Astrocyte of the cerebellum (primary cell): ENCODE results near the gene CCNJL.
"Not testable (repeated sequence)": the region's sequence is repeated elsewhere in the genome, so short reads cannot be mapped to it uniquely, and the experiment has no call there.

Experiments
- DNase-seq: peaks from one replicate; pipeline ENCODE4 v3.0.0-alpha.2; 2011; ENCODE audit warnings: low read depth
- H3K4me3 ChIP-seq: 2 replicates; pipeline ENCODE4 v1.5.1; 2011; ENCODE audit warnings: mild to moderate bottlenecking, low read depth, low read length, moderate library complexity
- CTCF ChIP-seq: IDR thresholded peaks from 2 replicates; pipeline ENCODE4 v1.5.1; 2012; ENCODE audit warnings: low read length, low read depth, moderate library complexity, mild to moderate bottlenecking; ENCODE audit errors: missing control alignments
- in situ Hi-C: cut with HindIII; loops from 2 replicates; pipeline ENCODE4 v1.10.0; 2017; ENCODE audit warnings: low sequenced_read_pairs

CCNJL gene

GRCh38 chr5:160339406-160340130, 27.2 kb upstream of the CCNJL start:
- in situ Hi-C loops, result no loop called here
- TF ChIP-seq CTCF, result no peak
- peak; percentile 11 for DNase-seq
- H3K4me3 ChIP-seq, result no peak overlapping the region

- DNase-seq, in situ Hi-C loops, H3K4me3 ChIP-seq: not testable (repeated sequence)
These were observed 22.4 kb upstream of the CCNJL start for GRCh38 chr5:160334716-160335115.

DNA sequence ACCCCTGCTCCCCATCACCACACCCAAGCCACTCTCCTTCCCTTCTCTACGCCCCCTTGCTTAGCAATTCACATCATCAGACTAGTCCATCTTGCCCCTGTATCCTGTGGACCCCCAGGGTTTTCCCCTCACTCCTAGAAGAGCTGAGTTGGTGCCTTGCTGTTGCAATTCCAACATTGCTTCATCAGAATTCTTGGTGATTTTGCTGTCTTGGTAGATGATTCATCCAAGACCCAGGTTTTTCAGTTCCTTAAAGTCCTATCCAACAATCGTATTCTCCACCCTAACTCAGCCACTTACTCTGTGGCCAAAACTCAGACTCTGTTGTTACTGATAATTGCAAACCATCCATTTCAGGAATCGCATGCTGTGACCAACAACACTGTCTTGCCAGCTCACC, 21.4 kb upstream of the CCNJL start:
- in situ Hi-C loops, result no loop called here
- no peak overlapping the region for H3K4me3 ChIP-seq
- no peak for DNase-seq
- no peak for TF ChIP-seq CTCF

DNA sequence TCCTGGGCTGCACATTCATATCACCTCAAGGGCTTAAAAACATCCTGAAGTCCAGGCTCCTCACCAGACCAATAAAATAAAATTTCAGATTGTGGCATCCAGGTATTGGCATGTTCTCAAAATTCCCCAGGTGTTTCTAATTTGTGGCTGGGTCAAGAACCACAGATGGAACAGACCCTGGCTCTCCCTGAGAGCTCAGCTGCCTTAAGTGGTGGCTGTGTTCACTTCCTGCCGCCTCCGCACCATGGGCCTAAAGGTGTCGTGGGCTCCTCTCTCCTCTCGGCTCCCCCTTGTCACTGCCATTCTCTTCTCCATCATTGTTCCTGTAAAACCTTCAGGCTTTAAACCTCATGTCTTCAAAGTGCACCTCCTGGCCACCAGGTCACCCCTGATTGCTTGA, 17.8 kb upstream of the CCNJL start:
- in situ Hi-C loops, result no loop called here
- TF ChIP-seq CTCF, result no peak
- no peak for DNase-seq
- H3K4me3 ChIP-seq, result no peak overlapping the region

GRCh38 chr5:160327818-160328217, 15.5 kb upstream of the CCNJL start:
- no peak overlapping the region for H3K4me3 ChIP-seq
- in situ Hi-C loops, result loop anchor here (5.0 kb wide), 1 partner anchor 111 kb away; no protein-coding TSS in a partner anchor
- no peak for TF ChIP-seq CTCF
- DNase-seq, result no peak

DNA sequence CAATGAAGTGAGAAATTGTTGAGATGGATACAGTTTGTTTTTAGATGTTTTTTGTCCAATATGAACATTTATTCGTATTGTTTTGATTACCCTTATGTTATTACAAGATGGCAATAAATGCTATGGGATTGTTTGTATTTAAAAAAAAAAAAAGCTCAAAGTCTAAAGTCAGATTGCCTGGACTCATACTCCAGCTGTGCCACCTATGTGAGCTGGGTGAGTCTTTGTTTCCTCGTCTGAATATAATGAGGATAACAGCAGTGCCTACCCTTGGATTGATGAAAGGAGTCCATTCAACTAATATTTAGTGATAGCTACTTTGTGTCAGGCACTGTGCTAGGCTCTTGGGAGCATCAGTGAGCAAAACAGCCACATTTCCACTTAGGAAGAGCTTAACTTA, 14.6 kb upstream of the CCNJL start:
- no peak for TF ChIP-seq CTCF
- in situ Hi-C loops, result loop anchor here (5.0 kb wide), 1 partner anchor 110 kb away; no protein-coding TSS in a partner anchor
- no peak overlapping the region for H3K4me3 ChIP-seq
- DNase-seq, result no peak

GRCh38 chr5:160325716-160326115, 13.4 kb upstream of the CCNJL start:
- TF ChIP-seq CTCF, result no peak
- no peak for DNase-seq
- in situ Hi-C loops, result loop anchor here (5.0 kb wide), 1 partner anchor 108 kb away; no protein-coding TSS in a partner anchor
- no peak overlapping the region for H3K4me3 ChIP-seq
